Trophoblast cell (in vitro differentiated cells and primary cell): ENCODE results near the gene DUSP7.
A peak's percentile ranks its signal among the peaks of the same experiment; 100 is the strongest.

Experiments
- DNase-seq, 2 donors: peaks; one replicate each; pipeline ENCODE4 v3.0.0-alpha.2; 2016
- H2AFZ ChIP-seq: 2 replicates; pipeline ENCODE4 v1.6.1; 2013; ENCODE audit warnings: low read length, moderate library complexity, mild to moderate bottlenecking; ENCODE audit not compliant: insufficient read depth, poor library complexity
- H2AK5ac ChIP-seq: 2 replicates; pipeline ENCODE4 v1.6.1; 2013; ENCODE audit warnings: mild to moderate bottlenecking, low read length
- H2BK120ac ChIP-seq: 2 replicates; pipeline ENCODE4 v1.6.1; 2013; ENCODE audit warnings: low read length, mild to moderate bottlenecking, moderate library complexity; ENCODE audit not compliant: insufficient read depth, poor library complexity
- H2BK12ac ChIP-seq: 2 replicates; pipeline ENCODE4 v1.6.1; 2013; ENCODE audit warnings: mild to moderate bottlenecking, low read length, moderate library complexity
- H2BK5ac ChIP-seq: 2 replicates; pipeline ENCODE4 v1.6.1; 2013; ENCODE audit warnings: low read length, low read depth, moderate library complexity, mild to moderate bottlenecking; ENCODE audit not compliant: poor library complexity
- H3K14ac ChIP-seq: 2 replicates; pipeline ENCODE4 v1.6.1; 2013; ENCODE audit warnings: mild to moderate bottlenecking, low read length
- H3K18ac ChIP-seq: 2 replicates; pipeline ENCODE4 v1.6.1; 2013; ENCODE audit warnings: mild to moderate bottlenecking, low read length
- H3K23ac ChIP-seq: 2 replicates; pipeline ENCODE4 v1.6.1; 2013; ENCODE audit warnings: low read length
- H3K27ac ChIP-seq: 2 replicates; pipeline ENCODE4 v1.5.1; 2013; ENCODE audit warnings: low read depth, mild to moderate bottlenecking, inconsistent platforms, low read length, moderate library complexity
- H3K27me3 ChIP-seq: 2 replicates; pipeline ENCODE4 v1.6.1; 2013; ENCODE audit warnings: inconsistent platforms, mild to moderate bottlenecking, low read length, moderate library complexity; ENCODE audit not compliant: insufficient read depth
- H3K36me3 ChIP-seq, 2 experiments: 1 replicate in 1 of 2; 2 replicates in 1 of 2; pipeline ENCODE4 v1.6.1; 2013; ENCODE audit warnings: low read length in 2 of 2, mild to moderate bottlenecking in 2 of 2, moderate library complexity in 1 of 2; ENCODE audit not compliant: insufficient read depth in 2 of 2, control insufficient read depth in 1 of 2
- H3K4ac ChIP-seq: 2 replicates; pipeline ENCODE4 v1.6.1; 2013; ENCODE audit warnings: low read depth, mild to moderate bottlenecking, low read length, moderate library complexity
- H3K4me1 ChIP-seq, 2 experiments: 1 replicate in 1 of 2; 2 replicates in 1 of 2; pipeline ENCODE4 v1.6.1; 2013; ENCODE audit warnings: low read length in 2 of 2, mild to moderate bottlenecking in 2 of 2, moderate library complexity in 1 of 2; ENCODE audit not compliant: insufficient read depth in 2 of 2, control insufficient read depth in 1 of 2
- H3K4me2 ChIP-seq: 2 replicates; pipeline ENCODE4 v1.6.1; 2013; ENCODE audit warnings: inconsistent platforms, mild to moderate bottlenecking, low read length, moderate library complexity
- H3K4me3 ChIP-seq: 2 replicates; pipeline ENCODE4 v1.5.1; 2013; ENCODE audit warnings: mild to moderate bottlenecking, low read depth, low read length, inconsistent platforms
- H3K79me1 ChIP-seq: one replicate; pipeline ENCODE4 v1.6.1; 2013; ENCODE audit warnings: low read length
- H3K79me2 ChIP-seq: 2 replicates; pipeline ENCODE4 v1.6.1; 2013; ENCODE audit warnings: low read length, mild to moderate bottlenecking; ENCODE audit not compliant: control insufficient read depth, insufficient read depth, poor library complexity
- H3K9ac ChIP-seq: 2 replicates; pipeline ENCODE4 v1.6.1; 2013; ENCODE audit warnings: mild to moderate bottlenecking, low read length
- H3K9me3 ChIP-seq: 2 replicates; pipeline ENCODE4 v1.6.1; 2013; ENCODE audit warnings: low read depth, mild to moderate bottlenecking, control low read depth, inconsistent platforms, low read length; ENCODE audit not compliant: insufficient read depth
- H4K12ac ChIP-seq: 2 replicates; pipeline ENCODE4 v1.6.1; 2013; ENCODE audit warnings: low read depth, mild to moderate bottlenecking, low read length, moderate library complexity
- H4K8ac ChIP-seq: 2 replicates; pipeline ENCODE4 v1.6.1; 2013; ENCODE audit warnings: low read depth, mild to moderate bottlenecking, low read length, moderate library complexity
- H4K91ac ChIP-seq: one replicate; pipeline ENCODE4 v1.6.1; 2013; ENCODE audit warnings: low read depth, mild to moderate bottlenecking, low read length, moderate library complexity
- WGBS: extraction: QIAGEN DNeasy Blood & Tissue Kit; methylation state at CpG from one replicate; pipeline ENCODE4 v1.1.7; 2013; ENCODE audit warnings: missing lambda C conversion rate; ENCODE audit not compliant: insufficient read length, insufficient coverage; ENCODE audit errors: extremely low coverage; 5-methylcytosine and 5-hydroxymethylcytosine counted together

The DUSP7 gene

GRCh38 chr3:52010431-52010830 is 45.9 kb downstream of the DUSP7 start:
- H3K27me3 ChIP-seq: no peaks in the 10 kb centered on the region
- no peak for DNase-seq

GRCh38 chr3:52007291-52007690 is 49.1 kb downstream of the DUSP7 start:
- Histone ChIP-seq H3K4ac (no peak overlapping the region), H3K18ac (no peak overlapping the region), H3K27me3 (no peaks in the 10 kb centered on the region), H3K4me3 (no peak overlapping the region), H2BK12ac (no peak overlapping the region), H3K9me3 (no peaks in the 10 kb centered on the region), H2AFZ (no peak overlapping the region), H3K79me1 (no peaks in the 10 kb centered on the region), H3K4me2 (no peak overlapping the region), H3K36me3 (no peaks in the 10 kb centered on the region), H3K14ac (no peak overlapping the region), H3K9ac (no peak overlapping the region), H4K12ac (no peak overlapping the region), H2AK5ac (no peak overlapping the region), H3K27ac (no peak overlapping the region), H4K8ac (no peak overlapping the region), H3K23ac (no peak overlapping the region), H2BK5ac (no peak overlapping the region), H3K4me1 (peaks cover 7 to 10% of the 10 kb centered on the region in 2 experiments), H3K79me2 (no peaks in the 10 kb centered on the region), H2BK120ac (no peak overlapping the region), H4K91ac (no peak overlapping the region)
- no CpG with 5 or more reads among the region's 4 CpGs for WGBS
- no peak for DNase-seq

More at GRCh38 chr3:52010431-52010830, 45.9 kb downstream of the DUSP7 start:
- Histone ChIP-seq H3K4me2 (no peak overlapping the region), H2AK5ac (no peak overlapping the region), H3K79me1 (no peaks in the 10 kb centered on the region), H2BK5ac (no peak overlapping the region), H4K12ac (no peak overlapping the region), H3K36me3 (no peaks in the 10 kb centered on the region), H4K91ac (no peak overlapping the region), H4K8ac (no peak overlapping the region), H3K4me1 (peaks cover 5 to 8% of the 10 kb centered on the region in 2 experiments), H3K9ac (no peak overlapping the region), H3K4ac (no peak overlapping the region), H3K23ac (no peak overlapping the region), H3K9me3 (no peaks in the 10 kb centered on the region), H3K79me2 (no peaks in the 10 kb centered on the region), H2BK12ac (no peak overlapping the region), H3K18ac (no peak overlapping the region), H2AFZ (no peak overlapping the region), H2BK120ac (no peak overlapping the region), H3K4me3 (no peak overlapping the region), H3K27ac (no peak overlapping the region), H3K14ac (no peak overlapping the region)

GRCh38 chr3:52006820-52007133 is 49.6 kb downstream of the DUSP7 start:
- Histone ChIP-seq H3K79me2 (no peaks in the 10 kb centered on the region), H2BK12ac (no peak overlapping the region), H3K9me3 (no peaks in the 10 kb centered on the region), H2BK120ac (no peak overlapping the region), H3K36me3 (no peaks in the 10 kb centered on the region), H3K27ac (no peak overlapping the region), H3K18ac (no peak overlapping the region), H3K4me1 (peaks cover 7 to 10% of the 10 kb centered on the region in 2 experiments), H3K23ac (no peak overlapping the region), H3K4me2 (no peak overlapping the region), H2BK5ac (no peak overlapping the region), H4K8ac (no peak overlapping the region), H4K12ac (no peak overlapping the region), H2AK5ac (no peak overlapping the region), H3K79me1 (no peaks in the 10 kb centered on the region), H3K9ac (no peak overlapping the region), H2AFZ (no peak overlapping the region), H3K4me3 (no peak overlapping the region), H3K27me3 (no peaks in the 10 kb centered on the region), H3K14ac (no peak overlapping the region), H3K4ac (no peak overlapping the region), H4K91ac (no peak overlapping the region)
- DNase-seq: no peak
- WGBS: no CpG with 5 or more reads among the region's 6 CpGs

GRCh38 chr3:52006017-52006819 is 50.2 kb downstream of the DUSP7 start:
- Histone ChIP-seq H3K9me3 (no peaks in the 10 kb centered on the region), H3K79me1 (no peaks in the 10 kb centered on the region), H3K18ac (no peak overlapping the region), H2AK5ac (no peak overlapping the region), H3K23ac (no peak overlapping the region), H3K27ac (no peak overlapping the region), H3K27me3 (no peaks in the 10 kb centered on the region), H2BK12ac (no peak overlapping the region), H4K8ac (no peak overlapping the region), H3K4me1 (peaks cover 7 to 10% of the 10 kb centered on the region in 2 experiments), H3K9ac (no peak overlapping the region), H3K4me2 (peak overlapping the region; percentile 13), H3K14ac (no peak overlapping the region), H2AFZ (no peak overlapping the region), H3K79me2 (no peaks in the 10 kb centered on the region), H3K36me3 (no peaks in the 10 kb centered on the region), H4K12ac (no peak overlapping the region), H2BK5ac (no peak overlapping the region), H3K4me3 (no peak overlapping the region), H2BK120ac (no peak overlapping the region), H3K4ac (no peak overlapping the region), H4K91ac (no peak overlapping the region)
- no peak for DNase-seq
- WGBS: no CpG with 5 or more reads among the region's 8 CpGs
